ENCODE results near the gene PCDHGA5. TPM values are rescaled to one million over a fixed set of nuclear protein-coding genes. Genes with fewer than 3 reads are reported as not detected.
"Not testable (repeated sequence)": the region's sequence is repeated elsewhere in the genome, so short reads cannot be mapped to it uniquely, and the experiment has no call there.

The PCDHGA5 gene
- total RNA-seq, 1 experiment from 2014 or later = 2.0 TPM

- Mint-ChIP-seq H3K27me3 (ENCODE audit: low read depth) (no peaks in the 10 kb centered on the region; the same call in 1 of the 2 replicates), H3K36me3 (peaks cover 22% of the 10 kb centered on the region), H3K9me3 (peaks cover 64% of the 10 kb centered on the region), H3K4me3 (peak within 1 kb of the TSS; percentile 30; the same call in 1 of the 2 replicates), H3K4me1 (peaks cover 1% of the 10 kb centered on the region; the same call in 1 of the 2 replicates), H3K27ac (no peak within 1 kb of the TSS)
- TF ChIP-seq CTCF (IDR thresholded peaks at IDR 0.05) = peak; percentile 30; the same call in 1 of the 2 replicates
- TF ChIP-seq GTF2I (CRISPR knock-in tag; conservative IDR thresholded peaks at IDR 0.05) = no peak
- CTCF ChIA-PET = interaction anchor here (0.8 to 2.5 kb wide), 38 partner anchors 9 to 299 kb away, joined by 3 to 33 read pairs (median 6); partner anchors contain the start of genes PCDHB10, PCDHB14, PCDHB15 and PCDHB16
- POLR2A ChIA-PET = interaction anchor here (1.6 kb wide), 1 partner anchor 18 kb away, joined by 8 read pairs; the partner anchor contains the start of gene TAF7
- ATAC-seq = peak; percentile 78
- DNase-seq (ENCODE audit: low spot score) = peak; percentile 60
Measured at GRCh38 chr5:141338538-141339306, 25.2 kb upstream of the PCDHGA5 start, which contains the start of gene PCDHGA2. TSS of gene PCDHGA2 (plus strand) at chr5:141338760.

GRCh38 chr5:141340781-141341354 lies 23.1 kb upstream of the PCDHGA5 start:
- DNase-seq (ENCODE audit: low spot score); H3K27ac Mint-ChIP-seq; H3K4me1 Mint-ChIP-seq; ATAC-seq; H3K27me3 Mint-ChIP-seq (ENCODE audit: low read depth); H3K4me3 Mint-ChIP-seq; POLR2A ChIA-PET: not testable (repeated sequence)
- peaks cover 42% of the 10 kb centered on the region for H3K36me3 Mint-ChIP-seq
- CTCF ChIA-PET = interaction anchor here (1.3 to 1.6 kb wide), 2 partner anchors 96 to 217 kb away, joined by 3 read pairs; partner anchors contain the start of gene PCDHB15
- H3K9me3 Mint-ChIP-seq = peaks cover 67% of the 10 kb centered on the region

GRCh38 chr5:141342773-141343172 lies 21.2 kb upstream of the PCDHGA5 start:
- Mint-ChIP-seq H3K4me3 (no peak overlapping the region), H3K36me3 (peaks cover 54% of the 10 kb centered on the region), H3K27ac (no peak overlapping the region), H3K4me1 (peaks cover 2% of the 10 kb centered on the region; the same call in 1 of the 2 replicates), H3K9me3 (peaks cover 68% of the 10 kb centered on the region), H3K27me3 (ENCODE audit: low read depth) (no peaks in the 10 kb centered on the region)
- CTCF ChIA-PET = interaction anchor here (1.0 to 4.0 kb wide), 13 partner anchors 9 to 224 kb away, joined by 3 to 22 read pairs (median 7); partner anchors contain the start of genes PCDHB14, PCDHB15, PCDHGA10 and PCDHGA11
- POLR2A ChIA-PET = no interaction called here
- DNase-seq (ENCODE audit: low spot score) (no peak), ATAC-seq (no peak)
- TF ChIP-seq ZNF317 (CRISPR knock-in tag; IDR thresholded peaks at IDR 0.05; ENCODE audit: borderline replicate concordance, low read depth) (no peak), CTCF (IDR thresholded peaks at IDR 0.05) (no peak), NR3C1 (CRISPR knock-in tag; conservative IDR thresholded peaks at IDR 0.05; ENCODE audit: low read depth) (no peak), ZNF532 (CRISPR knock-in tag; IDR thresholded peaks at IDR 0.05; ENCODE audit: borderline replicate concordance) (no peak), ZNF121 (CRISPR knock-in tag; IDR thresholded peaks at IDR 0.05) (no peak), ERG (CRISPR knock-in tag; IDR thresholded peaks at IDR 0.05) (no peak), CREM (CRISPR knock-in tag; IDR thresholded peaks at IDR 0.05) (no peak), ESRRA (CRISPR knock-in tag; IDR thresholded peaks at IDR 0.05; ENCODE audit: borderline replicate concordance) (no peak), PRRX2 (CRISPR knock-in tag; IDR thresholded peaks at IDR 0.05) (no peak), E2F4 (CRISPR knock-in tag; IDR thresholded peaks at IDR 0.05; ENCODE audit: borderline replicate concordance, low read depth) (no peak), ETV6 (CRISPR knock-in tag; IDR thresholded peaks at IDR 0.05) (no peak), USF2 (CRISPR knock-in tag; IDR thresholded peaks at IDR 0.05) (no peak)
